Testis (tissue), 2 donors: ENCODE data around the gene SH2D3A.

ENCODE experiments used
- CTCF ChIP-seq, 3 experiments: fragments of 450-650 bp in 2 of 3; fragments of 200-600 bp in 1 of 3; sonication (generic) in 1 of 3; IDR thresholded peaks; one replicate each; pipeline ENCODE4 v1.5.1; 2016 to 2019; ENCODE audit warnings: antibody characterized with exemption in 3 of 3, mild to moderate bottlenecking in 2 of 3, moderate library complexity in 1 of 3
- POLR2A ChIP-seq: fragments of 450-650 bp; IDR thresholded peaks from one replicate; pipeline ENCODE4 v1.6.1; 2017; ENCODE audit warnings: antibody characterized with exemption, mild to moderate bottlenecking, moderate library complexity

- no peak for TF ChIP-seq CTCF (IDR thresholded peaks at IDR 0.05)
- TF ChIP-seq POLR2A: no peak
These were observed 46.7 kb downstream of the SH2D3A start, which contains the start of gene C3 for GRCh38 chr19:6720369-6721137.
